ENCODE measurements around the gene FKBP11. TPM values are rescaled to one million over a fixed set of nuclear protein-coding genes. Genes with fewer than 3 reads are reported as not detected.

Gene FKBP11
- total and polyA plus RNA-seq, 2 donors (not counting 3 experiments of a cell fraction or from before 2014, with no cell fraction given) = 74.2 to 81.2 TPM

DNA sequence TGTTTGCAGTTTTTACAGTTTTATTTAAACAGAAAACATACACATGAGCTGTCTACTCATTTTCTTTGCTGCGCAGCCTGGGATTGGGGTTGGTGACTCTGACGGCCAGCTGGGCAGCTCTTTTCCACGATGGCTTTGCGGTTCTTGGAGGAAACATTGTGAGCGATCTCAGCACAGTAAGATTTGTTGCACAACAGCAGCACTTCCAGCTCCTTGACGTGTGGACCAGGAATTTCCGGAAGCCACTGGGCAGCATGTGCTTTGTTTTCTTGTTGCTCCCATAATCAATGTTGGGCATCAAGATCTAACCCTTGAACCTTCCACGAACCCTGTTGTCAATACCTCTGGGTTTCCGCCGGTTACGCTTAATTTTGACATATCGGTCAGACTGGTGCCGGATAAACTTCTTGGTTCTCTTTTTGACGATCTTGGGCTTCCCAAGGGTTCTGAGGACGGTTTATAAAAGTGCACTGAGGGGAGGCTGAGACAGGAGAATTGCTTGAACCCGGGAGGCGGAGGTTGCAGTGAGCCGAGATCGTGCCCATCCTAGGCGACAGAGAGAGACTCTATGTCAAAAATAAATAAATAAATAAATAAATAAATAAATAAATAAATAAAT lies 21.8 kb downstream of the FKBP11 start:
- BruUV-seq (replicated peaks) = no TSS peak
- DNase-seq (ENCODE audit: low read depth, low spot score) (no peak), FAIRE-seq (no peak)
- Histone ChIP-seq H4K20me1 (replicated peaks; ENCODE audit: control insufficient read depth, extremely low read depth, insufficient read depth, low read length) (no peaks in the 10 kb centered on the region), H3K4me1 (ENCODE audit: control insufficient read depth, extremely low read depth, insufficient read depth, low read length) (peaks cover 3% of the 10 kb centered on the region), H3K27ac (ENCODE audit: insufficient read depth, low read depth, low read length) (no peak overlapping the region), H3K4me3 (replicated peaks in 1 of 3; ENCODE audit: insufficient read depth in 1 of 3, low read depth in 1 of 3, low read length in 3 of 3) (no peak overlapping the region), H3K9me1 (replicated peaks; ENCODE audit: control insufficient read depth, extremely low read depth, insufficient read depth, low read length) (no peaks in the 10 kb centered on the region), H2AFZ (ENCODE audit: low read depth, low read length) (peak overlapping the region; percentile 26), H3K4me2 (ENCODE audit: insufficient read depth, low read length) (peak overlapping the region; percentile 29), H3K9ac (replicated peaks; ENCODE audit: extremely low read depth, insufficient read depth, low read length) (no peak overlapping the region), H3K36me3 (ENCODE audit: control insufficient read depth in 2 of 2, extremely low read depth in 1 of 2, insufficient read depth in 2 of 2, low read length in 2 of 2) (no peaks in the 10 kb centered on the region), H3K79me2 (ENCODE audit: control insufficient read depth, insufficient read depth, low read length) (no peaks in the 10 kb centered on the region), H3K27me3 (ENCODE audit: control insufficient read depth in 2 of 2, insufficient read depth in 2 of 2, low read length in 2 of 2) (no peaks in the 10 kb centered on the region), H3K9me3 (replicated peaks; ENCODE audit: control insufficient read depth, insufficient read depth, low read length) (no peaks in the 10 kb centered on the region)
- dilution Hi-C loops (cut with MboI; ENCODE audit: extremely low pct_ligation_motif_present, low sequenced_read_pairs) (no loop called here), intact Hi-C loops (cut with micrococcal nuclease) (no loop called here)
- ChIA-PET CTCF (interaction anchor here (0.7 to 6.7 kb wide), 18 partner anchors 9 to 85 kb away, joined by 3 to 72 read pairs (median 6); partner anchors contain the start of genes DDX23, FKBP11, RND1 and WNT1), POLR2A (no interaction called here)
- TF ChIP-seq EZH2 (IDR thresholded peaks at IDR 0.05; ENCODE audit: borderline replicate concordance, low read depth, low read length, severe bottlenecking) = no peak
- TF ChIP-seq, protein P1, sequence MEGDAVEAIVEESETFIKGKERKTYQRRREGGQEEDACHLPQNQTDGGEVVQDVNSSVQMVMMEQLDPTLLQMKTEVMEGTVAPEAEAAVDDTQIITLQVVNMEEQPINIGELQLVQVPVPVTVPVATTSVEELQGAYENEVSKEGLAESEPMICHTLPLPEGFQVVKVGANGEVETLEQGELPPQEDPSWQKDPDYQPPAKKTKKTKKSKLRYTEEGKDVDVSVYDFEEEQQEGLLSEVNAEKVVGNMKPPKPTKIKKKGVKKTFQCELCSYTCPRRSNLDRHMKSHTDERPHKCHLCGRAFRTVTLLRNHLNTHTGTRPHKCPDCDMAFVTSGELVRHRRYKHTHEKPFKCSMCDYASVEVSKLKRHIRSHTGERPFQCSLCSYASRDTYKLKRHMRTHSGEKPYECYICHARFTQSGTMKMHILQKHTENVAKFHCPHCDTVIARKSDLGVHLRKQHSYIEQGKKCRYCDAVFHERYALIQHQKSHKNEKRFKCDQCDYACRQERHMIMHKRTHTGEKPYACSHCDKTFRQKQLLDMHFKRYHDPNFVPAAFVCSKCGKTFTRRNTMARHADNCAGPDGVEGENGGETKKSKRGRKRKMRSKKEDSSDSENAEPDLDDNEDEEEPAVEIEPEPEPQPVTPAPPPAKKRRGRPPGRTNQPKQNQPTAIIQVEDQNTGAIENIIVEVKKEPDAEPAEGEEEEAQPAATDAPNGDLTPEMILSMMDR (IDR thresholded peaks at IDR 0.05; ENCODE audit: extremely low read depth in 1 of 2, insufficient read depth in 1 of 2, low read depth in 1 of 2, low read length in 2 of 2) = no peak
- no peak for TF ChIP-seq JUN (IDR thresholded peaks at IDR 0.05; ENCODE audit: borderline replicate concordance, insufficient read depth, insufficient read length, low read depth)

DNA sequence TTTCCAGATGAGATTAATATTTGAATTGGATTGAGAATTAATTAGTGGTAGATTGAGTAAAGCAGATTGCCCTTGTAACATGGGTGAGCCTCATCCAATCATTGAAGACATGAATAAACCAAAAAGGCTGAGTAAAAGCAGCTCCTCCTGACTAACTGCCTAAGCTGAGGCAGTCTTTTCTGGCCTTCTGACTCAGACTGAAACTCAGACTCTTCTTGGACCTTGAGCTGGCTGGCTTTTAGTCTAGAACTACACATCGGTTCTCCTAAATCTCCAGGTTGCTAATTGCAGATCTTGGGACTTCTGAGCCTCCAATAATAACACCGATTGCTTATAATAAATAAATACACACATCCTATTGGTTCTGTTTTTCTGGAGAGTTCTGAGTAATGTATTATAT lies 24.0 kb downstream of the FKBP11 start:
- Histone ChIP-seq H4K20me1 (replicated peaks; ENCODE audit: control insufficient read depth, extremely low read depth, insufficient read depth, low read length) (no peaks in the 10 kb centered on the region), H3K27ac (ENCODE audit: insufficient read depth, low read depth, low read length) (no peak overlapping the region), H3K9me1 (replicated peaks; ENCODE audit: control insufficient read depth, extremely low read depth, insufficient read depth, low read length) (no peaks in the 10 kb centered on the region), H3K79me2 (ENCODE audit: control insufficient read depth, insufficient read depth, low read length) (no peaks in the 10 kb centered on the region), H3K4me3 (replicated peaks in 1 of 3; ENCODE audit: insufficient read depth in 1 of 3, low read depth in 1 of 3, low read length in 3 of 3) (no peak overlapping the region), H3K36me3 (ENCODE audit: control insufficient read depth in 2 of 2, extremely low read depth in 1 of 2, insufficient read depth in 2 of 2, low read length in 2 of 2) (no peaks in the 10 kb centered on the region), H2AFZ (ENCODE audit: low read depth, low read length) (no peak overlapping the region), H3K4me1 (ENCODE audit: control insufficient read depth, extremely low read depth, insufficient read depth, low read length) (peaks cover 3% of the 10 kb centered on the region), H3K9me3 (replicated peaks; ENCODE audit: control insufficient read depth, insufficient read depth, low read length) (no peaks in the 10 kb centered on the region), H3K27me3 (ENCODE audit: control insufficient read depth in 2 of 2, insufficient read depth in 2 of 2, low read length in 2 of 2) (no peaks in the 10 kb centered on the region), H3K4me2 (ENCODE audit: insufficient read depth, low read length) (no peak overlapping the region), H3K9ac (replicated peaks; ENCODE audit: extremely low read depth, insufficient read depth, low read length) (no peak overlapping the region)
- intact Hi-C loops (cut with micrococcal nuclease) (no loop called here), dilution Hi-C loops (cut with MboI; ENCODE audit: extremely low pct_ligation_motif_present, low sequenced_read_pairs) (no loop called here)
- FAIRE-seq (no peak), DNase-seq (ENCODE audit: low read depth, low spot score) (no peak)
- CTCF ChIA-PET = interaction anchor here (4.4 to 6.7 kb wide), 2 partner anchors 11 to 49 kb away, joined by 56 to 72 read pairs; partner anchors contain the start of gene DDX23
- BruUV-seq (replicated peaks) = no TSS peak
- TF ChIP-seq EZH2 (IDR thresholded peaks at IDR 0.05; ENCODE audit: borderline replicate concordance, low read depth, low read length, severe bottlenecking) = no peak
- TF ChIP-seq, protein P2, sequence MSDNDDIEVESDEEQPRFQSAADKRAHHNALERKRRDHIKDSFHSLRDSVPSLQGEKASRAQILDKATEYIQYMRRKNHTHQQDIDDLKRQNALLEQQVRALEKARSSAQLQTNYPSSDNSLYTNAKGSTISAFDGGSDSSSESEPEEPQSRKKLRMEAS (IDR thresholded peaks at IDR 0.05; ENCODE audit: insufficient read depth, insufficient read length) = no peak
- TF ChIP-seq POLR2A (IDR thresholded peaks at IDR 0.05; ENCODE audit: low read depth, low read length) = no peak
- TF ChIP-seq POLR2AphosphoS5 (IDR thresholded peaks at IDR 0.05; ENCODE audit: insufficient read depth, low read depth, low read length) = no peak
- TF ChIP-seq GATA2 (IDR thresholded peaks at IDR 0.05; ENCODE audit: insufficient read depth, insufficient read length, low read depth, low read length) = no peak
- TF ChIP-seq, protein P1 (IDR thresholded peaks at IDR 0.05; ENCODE audit: extremely low read depth in 1 of 2, insufficient read depth in 1 of 2, low read depth in 1 of 2, low read length in 2 of 2) = no peak
- TF ChIP-seq JUN (IDR thresholded peaks at IDR 0.05; ENCODE audit: borderline replicate concordance, insufficient read depth, insufficient read length, low read depth) = no peak
- no peak for TF ChIP-seq MYC (IDR thresholded peaks at IDR 0.05; ENCODE audit: low read depth, low read length)
- no peak for TF ChIP-seq FOS (IDR thresholded peaks at IDR 0.05; ENCODE audit: borderline replicate concordance, insufficient read depth, low read length)
- POLR2A ChIA-PET = no interaction called here
